ENCODE results near the gene CXCR1. TPM values are rescaled to one million over a fixed set of nuclear protein-coding genes. Genes with fewer than 3 reads are reported as not detected.

CXCR1 gene
- total and polyA plus RNA-seq, 9 of the 15 experiments (the other 6 are each of a cell fraction or from before 2014, with no cell fraction given): not detected

GRCh38 chr2:218214116-218214515 is 47.4 kb upstream of the CXCR1 start:
- 82% methylated on average over 1 of the region's 1 CpG for WGBS (ENCODE audit: insufficient coverage, low coverage, missing lambda C conversion rate)

GRCh38 chr2:218209078-218209477 is 42.3 kb upstream of the CXCR1 start:
- Histone ChIP-seq H3K27ac (ENCODE audit: extremely low read depth, low read depth, low read length) (no peak overlapping the region), H3K9me3 (replicated peaks; ENCODE audit: control insufficient read depth, insufficient read depth, low read depth, low read length) (no peaks in the 10 kb centered on the region), H3K27me3 (ENCODE audit: control insufficient read depth in 2 of 2, insufficient read depth in 2 of 2, low read length in 2 of 2) (no peaks in the 10 kb centered on the region), H3K4me2 (ENCODE audit: insufficient read depth, low read length) (no peak overlapping the region), H3K79me2 (ENCODE audit: control insufficient read depth, insufficient read depth, low read length) (no peaks in the 10 kb centered on the region), H3K4me1 (replicated peaks in 1 of 2; ENCODE audit: control insufficient read depth in 2 of 2, insufficient read depth in 2 of 2, low read length in 2 of 2) (no peaks in the 10 kb centered on the region), H2AFZ (ENCODE audit: low read depth, low read length) (no peak overlapping the region), H4K20me1 (replicated peaks; ENCODE audit: control insufficient read depth, insufficient read depth, low read length) (no peaks in the 10 kb centered on the region), H3K36me3 (ENCODE audit: control insufficient read depth, insufficient read depth, low read length) (no peaks in the 10 kb centered on the region), H3K9me1 (ENCODE audit: control insufficient read depth, insufficient read depth, low read length) (no peaks in the 10 kb centered on the region), H3K9ac (ENCODE audit: insufficient read depth in 1 of 2, low read depth in 2 of 2, low read length in 2 of 2) (no peak overlapping the region), H3K4me3 (no peak overlapping the region)
- intact Hi-C loops (cut with micrococcal nuclease): no loop called here
- TF ChIP-seq CBX3 (IDR thresholded peaks at IDR 0.05; ENCODE audit: borderline replicate concordance in 1 of 2, low read length in 2 of 2) (0 out of 3 replicates have a peak, but pooled peaks of 1 of the 2 experiments have one; percentile 40), HDAC8 (tag; IDR thresholded peaks at IDR 0.05) (no peak), TRIM25 (IDR thresholded peaks at IDR 0.05; ENCODE audit: borderline replicate concordance) (no peak)
- WGBS (ENCODE audit: insufficient coverage, low coverage, missing lambda C conversion rate): 19% methylated on average over 3 of the region's 3 CpGs
- FAIRE-seq (no peak), DNase-seq (ENCODE audit: extremely low read depth in 1 of 4, low spot score in 3 of 4) (no peak), ATAC-seq (no peak)
- in situ Hi-C loops (cut with MboI): no loop called here
- ChIA-PET CTCF (ENCODE audit: low intra/inter-chr PET ratio) (no interaction called here), POLR2A (interaction anchor here (0.9 to 1.0 kb wide), 2 partner anchors 14 to 62 kb away, joined by 3 read pairs; no protein-coding TSS in a partner anchor)
- BruUV-seq (replicated peaks): no TSS peak

More at GRCh38 chr2:218214116-218214515, 47.4 kb upstream of the CXCR1 start:
- H4K20me1 ChIP-seq (replicated peaks; ENCODE audit: control insufficient read depth, insufficient read depth, low read length): peaks cover 4% of the 10 kb centered on the region; the same call in 1 of the 2 replicates
- POLR2A ChIA-PET: no interaction called here
- H3K9ac ChIP-seq (ENCODE audit: insufficient read depth in 1 of 2, low read depth in 2 of 2, low read length in 2 of 2): no peak overlapping the region
- no peaks in the 10 kb centered on the region for H3K27me3 ChIP-seq (ENCODE audit: control insufficient read depth in 2 of 2, insufficient read depth in 2 of 2, low read length in 2 of 2)
- TF ChIP-seq ZNF644 (tag; IDR thresholded peaks at IDR 0.05; ENCODE audit: low read depth) (no peak), SPI1 (IDR thresholded peaks at IDR 0.05; ENCODE audit: borderline replicate concordance, low read depth, low read length) (no peak), COPS2 (conservative IDR thresholded peaks at IDR 0.05) (no peak), TARDBP (IDR thresholded peaks at IDR 0.05) (no peak), ZNF384 (IDR thresholded peaks at IDR 0.05; ENCODE audit: low read depth, low read length) (no peak)
- H3K4me1 ChIP-seq (replicated peaks in 1 of 2; ENCODE audit: control insufficient read depth in 2 of 2, insufficient read depth in 2 of 2, low read length in 2 of 2): peaks cover 9 to 15% of the 10 kb centered on the region in 2 experiments; a peak in 4 of 5 replicates
- no peak overlapping the region for H2AFZ ChIP-seq (ENCODE audit: low read depth, low read length)
- no peak for DNase-seq (ENCODE audit: extremely low read depth in 1 of 4, low spot score in 3 of 4)
- H3K9me1 ChIP-seq (ENCODE audit: control insufficient read depth, insufficient read depth, low read length): no peaks in the 10 kb centered on the region
- H3K4me2 ChIP-seq (ENCODE audit: insufficient read depth, low read length): no peak overlapping the region
- intact Hi-C loops (cut with micrococcal nuclease) (no loop called here), in situ Hi-C loops (cut with MboI) (no loop called here)
- H3K36me3 ChIP-seq (ENCODE audit: control insufficient read depth, insufficient read depth, low read length): no peaks in the 10 kb centered on the region
- no peak for ATAC-seq
- no peak overlapping the region for H3K4me3 ChIP-seq
- BruUV-seq (replicated peaks): no TSS peak
- CTCF ChIA-PET (ENCODE audit: low intra/inter-chr PET ratio): no interaction called here
- no peak overlapping the region for H3K27ac ChIP-seq (ENCODE audit: extremely low read depth, low read depth, low read length)
- peaks cover 23% of the 10 kb centered on the region for H3K79me2 ChIP-seq (ENCODE audit: control insufficient read depth, insufficient read depth, low read length)
- no peaks in the 10 kb centered on the region for H3K9me3 ChIP-seq (replicated peaks; ENCODE audit: control insufficient read depth, insufficient read depth, low read depth, low read length)
- no peak for FAIRE-seq
